Esophagus muscularis mucosa (tissue), 4 donors: ENCODE data around the gene ILDR1. TPM values are rescaled to one million over a fixed set of nuclear protein-coding genes. Genes with fewer than 3 reads are reported as not detected.

Experiments
- DNase-seq: peaks from one replicate; pipeline ENCODE4 v3.0.0-alpha.2; 2017; ENCODE audit errors: extremely low spot score
- H3K27ac ChIP-seq, 4 donors: fragments of 200-600 bp; sonication (generic); replicated peaks in 1 of 4; 1 replicate in 3 of 4; 2 replicates in 1 of 4; pipeline ENCODE4 v1.5.1; 2016 to 2019; ENCODE audit warnings: mild to moderate bottlenecking in 1 of 4
- H3K27me3 ChIP-seq, 4 donors: fragments of 200-600 bp; sonication (generic); one replicate each; pipeline versions ENCODE4 v1.5.1 to v1.6.0; 2016 to 2019
- H3K36me3 ChIP-seq, 4 donors: fragments of 200-600 bp; sonication (generic); one replicate each; pipeline ENCODE4 v1.5.1; 2016 to 2019
- H3K4me1 ChIP-seq, 4 donors: fragments of 200-600 bp; sonication (generic); one replicate each; pipeline ENCODE4 v1.5.1; 2016 to 2019
- H3K4me3 ChIP-seq, 4 donors: fragments of 200-600 bp; sonication (generic); 1 replicate in 2 of 4; 2 replicates in 2 of 4; pipeline ENCODE4 v1.5.1; 2016 to 2019; ENCODE audit warnings: mild to moderate bottlenecking in 4 of 4, moderate library complexity in 1 of 4
- H3K9me3 ChIP-seq, 4 donors: fragments of 200-600 bp; sonication (generic); 1 replicate in 3 of 4; 2 replicates in 1 of 4; pipeline ENCODE4 v1.5.1; 2016 to 2019
- EP300 ChIP-seq: sonication (generic); formaldehyde crosslinking; IDR thresholded peaks from one replicate; pipeline ENCODE4 v1.6.1; 2017; ENCODE audit warnings: antibody characterized with exemption
- POLR2A ChIP-seq: fragments of 450-650 bp; IDR thresholded peaks from one replicate; pipeline ENCODE4 v1.6.1; 2017; ENCODE audit warnings: antibody characterized with exemption, moderate library complexity, mild to moderate bottlenecking, low read depth
- POLR2AphosphoS5 ChIP-seq, 2 donors: sonication (generic); formaldehyde crosslinking; IDR thresholded peaks; one replicate each; pipeline ENCODE4 v1.6.1; 2017; ENCODE audit warnings: antibody characterized with exemption in 2 of 2
- WGBS: methylation state at CpG from one replicate; pipeline ENCODE4 v1.1.5; 2018; 5-methylcytosine and 5-hydroxymethylcytosine counted together
- intact Hi-C: fragments of 100-400 bp; cut with DNase I; formaldehyde crosslinking; loops from one replicate; pipeline ENCODE4 v1.15.1; 2023
- total RNA-seq, 4 donors: library from RNA; depleted of rRNA; stranded (reverse); fragments of >200 nt; gene quantifications; one replicate each; pipeline versions ENCODE4 v1.1.0 to v1.2.1, GENCODE V29; 2016
- TF ChIP-seq, protein P1 (sequence below), 3 experiments: fragments of 200-600 bp in 2 of 3; fragments of 450-650 bp in 1 of 3; sonication (generic) in 2 of 3; IDR thresholded peaks; one replicate each; pipeline ENCODE4 v1.5.1; 2017 to 2019; ENCODE audit warnings: antibody characterized with exemption in 3 of 3, mild to moderate bottlenecking in 2 of 3, moderate library complexity in 1 of 3

The ILDR1 gene
- total RNA-seq, 4 donors from 2014 or later, result 0.63 TPM; not detected in 3

DNA sequence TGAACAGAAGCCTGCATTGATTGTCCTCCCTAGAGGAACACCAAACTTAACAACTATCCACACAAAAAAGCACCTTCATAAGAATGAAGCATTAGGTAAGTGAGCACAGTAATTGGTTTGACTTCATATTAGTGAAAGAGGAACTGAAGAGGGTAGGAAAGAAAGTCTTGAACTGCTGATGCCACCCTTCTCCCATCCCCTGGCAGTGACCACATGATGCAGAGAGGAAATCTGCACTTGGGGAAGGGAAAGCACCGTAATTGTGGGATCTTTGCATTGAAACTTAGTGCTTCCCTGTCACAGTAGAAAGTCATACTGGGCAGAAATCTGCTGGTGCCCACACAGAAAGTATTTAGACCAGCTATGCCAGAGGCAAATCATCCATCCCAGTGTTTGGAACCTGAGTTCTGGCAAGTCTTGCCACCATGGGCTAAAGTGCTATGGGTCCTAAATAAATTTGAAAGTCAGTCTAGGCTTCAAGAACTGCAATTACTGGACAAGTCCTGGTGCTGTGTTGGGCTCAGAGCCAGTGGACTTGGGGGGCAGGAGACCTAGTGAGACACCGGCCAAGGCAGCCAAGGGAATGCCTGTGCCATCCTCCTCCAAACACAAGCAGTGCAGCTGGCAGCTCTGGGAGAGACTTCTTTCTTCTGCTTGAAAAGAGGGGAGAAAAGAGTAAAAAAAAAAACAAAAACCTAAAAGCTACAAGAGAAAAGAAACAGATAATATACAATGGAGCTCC lies 64.2 kb downstream of the ILDR1 start:
- WGBS, result 71% methylated on average over 2 of the region's 2 CpGs
- no peak overlapping the region for H3K27ac ChIP-seq
- H3K4me1 ChIP-seq, result no peaks in the 10 kb centered on the region
- no peak overlapping the region for H3K4me3 ChIP-seq
- TF ChIP-seq, protein P1, sequence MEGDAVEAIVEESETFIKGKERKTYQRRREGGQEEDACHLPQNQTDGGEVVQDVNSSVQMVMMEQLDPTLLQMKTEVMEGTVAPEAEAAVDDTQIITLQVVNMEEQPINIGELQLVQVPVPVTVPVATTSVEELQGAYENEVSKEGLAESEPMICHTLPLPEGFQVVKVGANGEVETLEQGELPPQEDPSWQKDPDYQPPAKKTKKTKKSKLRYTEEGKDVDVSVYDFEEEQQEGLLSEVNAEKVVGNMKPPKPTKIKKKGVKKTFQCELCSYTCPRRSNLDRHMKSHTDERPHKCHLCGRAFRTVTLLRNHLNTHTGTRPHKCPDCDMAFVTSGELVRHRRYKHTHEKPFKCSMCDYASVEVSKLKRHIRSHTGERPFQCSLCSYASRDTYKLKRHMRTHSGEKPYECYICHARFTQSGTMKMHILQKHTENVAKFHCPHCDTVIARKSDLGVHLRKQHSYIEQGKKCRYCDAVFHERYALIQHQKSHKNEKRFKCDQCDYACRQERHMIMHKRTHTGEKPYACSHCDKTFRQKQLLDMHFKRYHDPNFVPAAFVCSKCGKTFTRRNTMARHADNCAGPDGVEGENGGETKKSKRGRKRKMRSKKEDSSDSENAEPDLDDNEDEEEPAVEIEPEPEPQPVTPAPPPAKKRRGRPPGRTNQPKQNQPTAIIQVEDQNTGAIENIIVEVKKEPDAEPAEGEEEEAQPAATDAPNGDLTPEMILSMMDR (IDR thresholded peaks at IDR 0.05), result no peak
- TF ChIP-seq POLR2AphosphoS5 (IDR thresholded peaks at IDR 0.05), result peak in 1 of 2 donors; percentile 10
- no peaks in the 10 kb centered on the region for H3K36me3 ChIP-seq
- DNase-seq, result no peak
- H3K27me3 ChIP-seq, result no peaks in the 10 kb centered on the region
- intact Hi-C loops, result no loop called here
- H3K9me3 ChIP-seq, result peaks cover 0 to 1% (median 0%) of the 10 kb centered on the region in 4 donors

DNA sequence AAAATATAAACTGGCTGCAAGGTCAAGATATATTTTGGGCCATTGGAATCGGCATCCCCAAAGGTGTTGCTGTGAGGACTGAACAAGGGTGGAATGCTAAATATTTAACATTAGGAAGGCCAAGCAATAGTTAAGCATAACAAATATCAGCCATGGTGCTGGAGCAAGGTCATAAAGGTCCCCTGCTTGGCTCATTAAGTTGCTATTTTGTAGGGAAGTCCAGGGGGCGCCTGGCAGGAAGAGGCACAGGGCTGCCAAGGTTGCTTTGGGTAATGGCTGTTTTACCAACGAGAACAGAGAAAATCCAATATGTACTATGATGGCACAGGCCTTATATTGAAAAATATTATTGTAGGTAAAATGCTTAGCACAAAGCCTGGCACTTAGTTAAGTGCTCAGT lies 65.7 kb downstream of the ILDR1 start:
- intact Hi-C loops, result no loop called here
- H3K27ac ChIP-seq, result no peak overlapping the region
- WGBS, result 61% methylated on average over 3 of the region's 3 CpGs
- no peaks in the 10 kb centered on the region for H3K36me3 ChIP-seq
- no peak for DNase-seq
- no peak for TF ChIP-seq EP300
- TF ChIP-seq POLR2A, result no peak
- no peak for TF ChIP-seq POLR2AphosphoS5 (IDR thresholded peaks at IDR 0.05)
- TF ChIP-seq, protein P1 (IDR thresholded peaks at IDR 0.05), result no peak
- H3K4me1 ChIP-seq, result no peaks in the 10 kb centered on the region
- no peak overlapping the region for H3K4me3 ChIP-seq
- no peaks in the 10 kb centered on the region for H3K27me3 ChIP-seq
- peaks cover 0 to 12% (median 6%) of the 10 kb centered on the region in 4 donors for H3K9me3 ChIP-seq

DNA sequence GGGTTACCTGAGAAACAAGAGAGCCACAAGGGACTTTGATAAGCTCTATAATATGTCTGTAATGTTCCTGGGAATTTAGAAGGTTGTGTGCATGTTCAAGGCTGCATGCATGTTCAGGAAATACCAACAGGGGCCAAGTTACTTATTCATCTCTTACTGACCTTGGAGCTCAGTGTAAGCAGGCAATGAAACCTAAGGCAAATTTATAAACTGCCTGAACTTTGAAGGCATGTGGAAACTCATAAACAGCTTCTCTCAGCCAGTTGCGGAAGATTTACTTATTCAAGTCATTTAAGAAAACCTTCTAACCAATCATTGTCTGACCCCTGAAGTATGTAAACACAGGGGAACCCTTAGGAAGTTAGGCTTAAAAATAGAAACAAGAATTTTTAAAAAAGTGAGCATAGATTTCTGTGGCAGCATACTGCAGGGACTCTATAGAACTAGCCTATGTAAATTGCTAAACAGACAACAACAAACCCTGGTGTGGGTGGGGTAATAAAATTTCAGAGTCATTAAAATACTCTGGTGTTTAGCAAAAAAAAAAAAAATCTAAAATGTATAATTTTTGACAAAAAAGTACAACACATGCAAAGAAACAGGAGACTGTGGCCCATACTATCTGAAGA lies 70.6 kb downstream of the ILDR1 start:
- Histone ChIP-seq H3K27me3 (no peaks in the 10 kb centered on the region), H3K27ac (no peak overlapping the region), H3K4me1 (no peaks in the 10 kb centered on the region), H3K9me3 (peaks cover 0 to 18% (median 6%) of the 10 kb centered on the region in 4 donors), H3K36me3 (no peaks in the 10 kb centered on the region), H3K4me3 (no peak overlapping the region)
- WGBS, result 0% methylated on average over 1 of the region's 1 CpG
- intact Hi-C loops, result no loop called here
- DNase-seq, result no peak
- no peak for TF ChIP-seq POLR2A
- no peak for TF ChIP-seq EP300
- TF ChIP-seq, protein P1 (IDR thresholded peaks at IDR 0.05), result no peak
- TF ChIP-seq POLR2AphosphoS5 (IDR thresholded peaks at IDR 0.05), result no peak

DNA sequence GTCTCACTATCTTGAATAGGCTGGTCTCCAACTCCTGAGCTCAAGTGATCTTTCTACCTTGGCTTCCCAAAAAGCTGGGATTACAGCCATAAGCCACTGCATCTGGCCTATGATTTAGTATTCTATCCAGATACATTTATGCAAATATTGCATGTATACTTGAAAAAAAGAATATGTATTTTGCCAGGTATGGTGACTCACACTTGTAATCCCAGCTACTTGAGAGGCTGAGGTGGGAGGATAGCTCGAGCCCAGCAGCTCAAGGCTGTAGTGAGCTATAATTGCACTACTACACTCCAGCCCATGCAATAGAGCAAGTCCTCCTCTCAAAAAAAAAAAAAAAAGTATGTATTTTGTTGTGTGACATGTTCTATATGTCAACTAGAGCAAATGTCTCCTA lies 73.4 kb downstream of the ILDR1 start:
- no peak for TF ChIP-seq POLR2A
- no peak for TF ChIP-seq POLR2AphosphoS5 (IDR thresholded peaks at IDR 0.05)
- no peak for TF ChIP-seq EP300
- TF ChIP-seq, protein P1 (IDR thresholded peaks at IDR 0.05), result no peak
- DNase-seq, result no peak
- no peaks in the 10 kb centered on the region for H3K36me3 ChIP-seq
- H3K27me3 ChIP-seq, result no peaks in the 10 kb centered on the region
- intact Hi-C loops, result no loop called here
- H3K4me3 ChIP-seq, result no peak overlapping the region
- 94% methylated on average over 1 of the region's 1 CpG for WGBS
- no peak overlapping the region for H3K27ac ChIP-seq
- H3K4me1 ChIP-seq, result no peaks in the 10 kb centered on the region
- H3K9me3 ChIP-seq, result peaks cover 0 to 18% (median 6%) of the 10 kb centered on the region in 4 donors
